Activated CD8-positive, alpha-beta T cell treated with anti-CD3 and anti-CD28 coated beads for 36 hours (primary cell): Measurements from ENCODE around the gene ATG101. TPM values are rescaled to one million over a fixed set of nuclear protein-coding genes. Genes with fewer than 3 reads are reported as not detected.

Experiments used
- ATAC-seq: fragments of 200-7000 bp; cut with Tn5 transposase; one replicate; pipeline ENCODE4 v1.10.0; 2021; ENCODE audit warnings: mild to moderate bottlenecking, moderate library complexity
- CTCF ChIA-PET: fragments of 350-600 bp; sonication (Branson Sonifier 250); formaldehyde crosslinking; loops from one replicate; lab custom pipeline; 2021; ENCODE audit warnings: antibody characterized with exemption; lab: Charles Lee
- POLR2A ChIA-PET: fragments of 350-600 bp; sonication (Branson Sonifier 250); formaldehyde crosslinking; loops from one replicate; lab custom pipeline; 2021; ENCODE audit warnings: antibody characterized with exemption; lab: Charles Lee
- DNase-seq: peaks from one replicate; pipeline ENCODE4 v3.0.0-alpha.2; 2020
- H3K27ac Mint-ChIP-seq: one replicate; pipeline ENCODE4 v1.8.0; 2021; ENCODE audit warnings: mild to moderate bottlenecking, mixed read lengths
- H3K27me3 Mint-ChIP-seq: one replicate; pipeline ENCODE4 v1.8.0; 2021; ENCODE audit warnings: mixed read lengths
- H3K36me3 Mint-ChIP-seq: one replicate; pipeline ENCODE4 v1.8.0; 2021; ENCODE audit warnings: low read depth, mixed read lengths
- H3K4me1 Mint-ChIP-seq: one replicate; pipeline ENCODE4 v1.8.0; 2021; ENCODE audit warnings: low read depth, mixed read lengths
- H3K4me3 Mint-ChIP-seq: one replicate; pipeline ENCODE4 v1.8.0; 2021; ENCODE audit warnings: mild to moderate bottlenecking, moderate library complexity, mixed read lengths
- H3K9me3 Mint-ChIP-seq: one replicate; pipeline ENCODE4 v1.8.0; 2021; ENCODE audit warnings: mixed read lengths
- intact Hi-C: fragments of 100-400 bp; cut with micrococcal nuclease; formaldehyde crosslinking; loops from one replicate; pipeline ENCODE4 v1.10.0; 2022
- total RNA-seq, 2 experiments: library from RNA; stranded (reverse); gene quantifications; one replicate each; pipeline ENCODE4 v1.2.3, GENCODE V29; 2021
- TF ChIP-seq, protein P1 (sequence below): fragments of 200-600 bp; IDR thresholded peaks from one replicate; pipeline ENCODE4 v1.8.0; 2022; ENCODE audit warnings: antibody characterized with exemption, mild to moderate bottlenecking

The ATG101 gene
- total RNA-seq, 2 experiments from 2014 or later, result 25.6 to 28.4 TPM

DNA sequence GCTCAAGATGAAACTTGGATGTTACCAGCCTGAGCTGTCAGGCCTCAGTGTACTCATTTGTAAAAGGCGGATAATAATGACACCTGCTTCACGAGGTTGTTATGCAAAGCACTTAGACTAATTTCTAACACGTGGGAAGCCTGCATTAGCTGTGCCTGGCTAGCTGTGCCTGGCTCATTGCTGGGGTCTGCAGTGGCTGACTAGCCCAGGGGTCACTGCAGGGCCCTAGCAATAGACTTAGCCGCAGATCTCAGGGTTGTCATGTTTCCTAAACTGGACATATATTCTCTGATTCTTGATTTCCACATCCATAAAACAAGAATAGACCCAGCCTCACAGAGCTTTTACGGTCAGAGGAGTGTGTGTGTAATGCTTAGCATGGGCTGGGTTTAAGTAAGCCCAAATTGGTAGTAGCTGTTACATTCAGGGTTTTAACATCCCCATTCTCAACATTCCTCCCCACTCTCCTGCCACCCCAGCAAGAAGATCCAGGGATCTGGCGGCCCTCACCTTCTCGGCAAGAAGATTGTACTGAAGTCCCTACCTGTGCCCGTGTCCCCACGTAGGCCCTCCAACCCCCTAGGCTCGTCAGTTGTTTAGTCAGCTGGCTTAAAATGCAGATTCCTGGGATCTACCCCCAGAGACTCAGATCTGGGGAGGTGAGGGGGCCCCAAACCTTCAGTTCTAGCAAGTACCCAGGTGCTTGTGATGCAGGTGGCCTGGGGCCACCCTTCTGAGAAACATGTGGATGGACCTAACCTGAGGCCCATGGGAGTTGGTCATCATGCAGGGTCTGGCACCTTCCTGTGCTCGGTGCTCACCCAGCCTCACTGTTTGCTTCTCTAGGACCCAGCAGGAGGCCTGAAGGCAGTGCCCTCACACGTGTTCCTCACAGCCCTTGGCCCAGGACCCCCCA, 9.9 kb upstream of the ATG101 start:
- Mint-ChIP-seq H3K4me1 (no peaks in the 10 kb centered on the region), H3K9me3 (no peaks in the 10 kb centered on the region), H3K36me3 (peaks cover 33% of the 10 kb centered on the region), H3K27ac (no peak overlapping the region), H3K4me3 (no peak overlapping the region), H3K27me3 (no peaks in the 10 kb centered on the region)
- ATAC-seq, result no peak
- ChIA-PET POLR2A (interaction anchor here (1.0 to 1.6 kb wide), 2 partner anchors 11 to 185 kb away, joined by 3 read pairs; no protein-coding TSS in a partner anchor), CTCF (interaction anchor here (1.2 to 27.5 kb wide), 6 partner anchors 8 to 63 kb away, joined by 3 to 602 read pairs (median 5); partner anchors contain the start of genes ATG101 and NR4A1)
- TF ChIP-seq, protein P1, sequence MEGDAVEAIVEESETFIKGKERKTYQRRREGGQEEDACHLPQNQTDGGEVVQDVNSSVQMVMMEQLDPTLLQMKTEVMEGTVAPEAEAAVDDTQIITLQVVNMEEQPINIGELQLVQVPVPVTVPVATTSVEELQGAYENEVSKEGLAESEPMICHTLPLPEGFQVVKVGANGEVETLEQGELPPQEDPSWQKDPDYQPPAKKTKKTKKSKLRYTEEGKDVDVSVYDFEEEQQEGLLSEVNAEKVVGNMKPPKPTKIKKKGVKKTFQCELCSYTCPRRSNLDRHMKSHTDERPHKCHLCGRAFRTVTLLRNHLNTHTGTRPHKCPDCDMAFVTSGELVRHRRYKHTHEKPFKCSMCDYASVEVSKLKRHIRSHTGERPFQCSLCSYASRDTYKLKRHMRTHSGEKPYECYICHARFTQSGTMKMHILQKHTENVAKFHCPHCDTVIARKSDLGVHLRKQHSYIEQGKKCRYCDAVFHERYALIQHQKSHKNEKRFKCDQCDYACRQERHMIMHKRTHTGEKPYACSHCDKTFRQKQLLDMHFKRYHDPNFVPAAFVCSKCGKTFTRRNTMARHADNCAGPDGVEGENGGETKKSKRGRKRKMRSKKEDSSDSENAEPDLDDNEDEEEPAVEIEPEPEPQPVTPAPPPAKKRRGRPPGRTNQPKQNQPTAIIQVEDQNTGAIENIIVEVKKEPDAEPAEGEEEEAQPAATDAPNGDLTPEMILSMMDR, result no peak
- intact Hi-C loops, result no loop called here
- DNase-seq, result no peak

DNA sequence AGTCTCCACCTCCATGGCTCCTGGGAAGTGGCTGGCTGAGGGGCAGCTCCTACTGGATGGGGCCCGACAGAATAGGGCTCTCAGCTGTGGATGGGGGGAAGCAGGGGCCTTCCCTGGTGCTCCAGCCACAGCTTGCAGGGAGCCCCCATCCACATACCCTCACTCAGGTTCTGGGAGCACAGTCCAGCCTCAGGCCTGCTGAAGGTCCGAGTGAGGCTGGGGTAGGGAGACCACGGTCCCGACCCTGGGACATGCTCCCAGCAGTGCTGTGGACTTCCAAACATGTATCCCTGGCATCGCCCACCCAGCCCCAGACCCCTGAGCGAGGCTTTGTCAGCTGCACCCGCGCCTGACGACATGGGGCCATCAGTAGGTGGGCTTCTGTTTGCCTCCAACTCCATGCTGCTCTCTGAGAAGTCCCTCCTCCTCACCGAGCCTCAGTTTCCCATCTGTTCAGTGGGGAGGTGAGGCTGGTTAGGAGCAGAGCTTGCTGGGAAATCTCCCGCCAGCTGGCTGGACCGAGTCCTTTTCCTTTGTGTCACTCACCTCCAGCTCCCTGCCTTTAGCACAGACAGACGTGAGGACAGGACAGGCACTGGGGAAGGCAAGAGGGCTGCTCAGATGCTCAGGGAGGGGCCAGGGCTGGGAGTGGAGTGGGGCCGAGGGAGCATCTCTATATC, 9.1 kb upstream of the ATG101 start:
- CTCF ChIA-PET, result interaction anchor here (0.7 to 27.5 kb wide), 6 partner anchors 9 to 62 kb away, joined by 3 to 602 read pairs (median 3); partner anchors contain the start of gene ATG101
- Mint-ChIP-seq H3K4me1 (no peaks in the 10 kb centered on the region), H3K27me3 (peaks cover 1% of the 10 kb centered on the region), H3K27ac (no peak overlapping the region), H3K9me3 (no peaks in the 10 kb centered on the region), H3K36me3 (peaks cover 29% of the 10 kb centered on the region), H3K4me3 (no peak overlapping the region)
- POLR2A ChIA-PET, result interaction anchor here (1.6 kb wide), 1 partner anchor 12 kb away, joined by 3 read pairs; no protein-coding TSS in a partner anchor
- DNase-seq (no peak), ATAC-seq (no peak)
- intact Hi-C loops, result no loop called here
- TF ChIP-seq, protein P1, result no peak

- ChIA-PET POLR2A (interaction anchor here (1.7 kb wide), 1 partner anchor 35 kb away, joined by 5 read pairs; no protein-coding TSS in a partner anchor), CTCF (interaction anchor here (0.7 to 27.5 kb wide), 5 partner anchors 8 to 58 kb away, joined by 3 to 602 read pairs (median 3); partner anchors contain the start of gene ATG101)
- TF ChIP-seq, protein P1, result no peak
- peaks cover 1% of the 10 kb centered on the region for H3K27me3 Mint-ChIP-seq
- H3K4me1 Mint-ChIP-seq, result peaks cover 5% of the 10 kb centered on the region
- ATAC-seq (no peak), DNase-seq (no peak)
- H3K9me3 Mint-ChIP-seq, result no peaks in the 10 kb centered on the region
- no peak overlapping the region for H3K27ac Mint-ChIP-seq
- intact Hi-C loops, result no loop called here
- peaks cover 24% of the 10 kb centered on the region for H3K36me3 Mint-ChIP-seq
- no peak overlapping the region for H3K4me3 Mint-ChIP-seq
Measured at GRCh38 chr12:52061470-52062166, 8.2 kb upstream of the ATG101 start.

DNA sequence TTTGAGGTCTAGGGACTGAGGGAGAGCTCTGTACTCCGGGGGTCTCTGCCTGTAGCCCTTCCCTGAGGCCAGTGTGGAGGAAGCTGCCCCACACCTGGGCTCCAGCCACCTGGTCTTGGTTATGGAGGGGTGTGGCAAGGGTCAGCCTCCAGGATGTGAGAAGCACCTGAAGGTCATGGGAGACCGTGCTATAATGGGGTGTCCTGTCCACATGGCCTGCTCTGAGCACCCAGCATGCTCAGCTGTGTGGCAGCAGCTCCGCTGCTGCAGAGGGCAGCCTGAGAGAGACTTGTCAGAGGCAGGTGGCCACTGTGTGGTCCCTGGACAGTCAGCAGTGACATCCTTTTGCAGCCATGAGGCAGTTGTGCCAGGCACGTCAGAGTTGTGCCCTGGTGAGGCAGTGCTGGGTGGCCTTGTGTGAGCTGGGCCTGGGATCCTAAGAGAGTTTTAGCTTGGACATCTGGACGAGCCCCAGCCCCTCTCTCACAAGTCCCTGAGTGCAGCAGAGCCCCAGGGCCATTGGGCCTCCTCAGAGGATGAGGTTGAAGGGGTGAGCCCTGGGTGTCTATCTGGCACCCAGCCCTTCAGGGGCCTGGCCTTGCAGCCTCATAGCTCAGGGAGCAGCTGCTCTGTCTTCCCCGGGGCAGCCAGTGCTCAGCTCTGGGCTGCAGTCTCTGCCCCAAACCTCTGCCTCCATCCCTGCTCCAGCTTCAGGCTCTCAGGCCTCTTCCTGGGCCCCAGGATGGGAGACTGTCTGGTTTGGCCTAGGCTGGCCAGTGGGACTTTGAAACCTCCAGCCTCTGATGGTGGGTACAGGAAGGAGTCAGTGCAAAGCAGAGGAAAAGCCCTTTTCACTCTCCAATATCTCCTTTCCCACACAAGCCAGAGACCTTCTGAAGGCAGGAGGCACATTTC, 7.4 kb upstream of the ATG101 start:
- TF ChIP-seq, protein P1, result no peak
- ChIA-PET CTCF (interaction anchor here (1.0 to 27.5 kb wide), 3 partner anchors 9 to 37 kb away, joined by 3 to 602 read pairs (median 6); no protein-coding TSS in a partner anchor), POLR2A (interaction anchor here (1.7 kb wide), 1 partner anchor 36 kb away, joined by 5 read pairs; no protein-coding TSS in a partner anchor)
- Mint-ChIP-seq H3K4me3 (no peak overlapping the region), H3K4me1 (peaks cover 8% of the 10 kb centered on the region), H3K9me3 (no peaks in the 10 kb centered on the region), H3K27ac (no peak overlapping the region), H3K27me3 (peaks cover 1% of the 10 kb centered on the region), H3K36me3 (peaks cover 18% of the 10 kb centered on the region)
- DNase-seq, result no peak
- no peak for ATAC-seq
- intact Hi-C loops, result no loop called here
